AG09309 (cell line): ENCODE data around the gene SAMHD1.
"Not testable (repeated sequence)": the region's sequence is repeated elsewhere in the genome, so short reads cannot be mapped to it uniquely, and the experiment has no call there.

Experiments
- DNase-seq: peaks from one replicate; pipeline ENCODE4 v3.0.0-alpha.2; 2010; ENCODE audit warnings: low read depth
- H3K4me3 ChIP-seq: 2 replicates; pipeline ENCODE4 v1.5.1; 2011; ENCODE audit warnings: mild to moderate bottlenecking, low read depth, low read length, moderate library complexity; ENCODE audit not compliant: control insufficient read depth
- TF ChIP-seq, protein P1 (sequence below): IDR thresholded peaks from 2 replicates; pipeline ENCODE4 v1.5.1; 2011; ENCODE audit warnings: mild to moderate bottlenecking, low read depth, low read length, inconsistent platforms; ENCODE audit not compliant: insufficient read depth, control insufficient read depth; ENCODE audit errors: missing control alignments

The SAMHD1 gene

DNA sequence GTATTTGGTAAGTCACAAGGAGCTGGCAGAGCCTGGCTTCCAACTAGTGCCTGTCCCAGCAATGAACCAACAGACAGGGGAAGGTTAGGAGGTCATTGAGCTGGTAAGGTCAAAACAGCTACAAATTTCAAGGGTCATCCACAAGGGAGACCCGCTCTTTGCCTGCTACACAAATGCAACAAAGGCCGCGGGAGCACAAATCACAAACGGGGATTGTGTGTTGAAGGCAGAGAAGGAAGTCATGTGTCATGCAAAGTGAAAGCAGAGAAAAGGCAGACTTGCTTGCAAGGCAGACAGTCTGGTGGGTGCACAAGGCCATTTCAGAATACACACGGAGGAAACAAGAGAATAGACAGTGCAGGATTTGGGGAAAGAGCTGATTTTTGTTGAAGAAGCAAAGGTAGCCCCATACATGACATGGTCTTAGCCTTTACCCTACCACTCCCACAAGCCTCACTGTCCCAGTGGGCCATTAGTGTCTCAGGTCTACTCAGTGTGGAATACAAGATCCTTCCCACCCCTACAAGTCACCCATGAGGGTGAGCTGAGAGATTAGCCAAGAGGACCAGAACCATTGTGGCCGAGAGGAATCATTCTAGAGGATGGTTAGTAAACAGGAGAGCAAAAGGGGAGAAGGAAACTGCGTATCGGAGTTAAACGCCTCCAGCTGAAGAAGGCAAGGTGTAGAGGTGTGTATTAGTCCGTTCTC lies 18.1 kb upstream of the SAMHD1 start:
- DNase-seq: no peak
- TF ChIP-seq, protein P1, sequence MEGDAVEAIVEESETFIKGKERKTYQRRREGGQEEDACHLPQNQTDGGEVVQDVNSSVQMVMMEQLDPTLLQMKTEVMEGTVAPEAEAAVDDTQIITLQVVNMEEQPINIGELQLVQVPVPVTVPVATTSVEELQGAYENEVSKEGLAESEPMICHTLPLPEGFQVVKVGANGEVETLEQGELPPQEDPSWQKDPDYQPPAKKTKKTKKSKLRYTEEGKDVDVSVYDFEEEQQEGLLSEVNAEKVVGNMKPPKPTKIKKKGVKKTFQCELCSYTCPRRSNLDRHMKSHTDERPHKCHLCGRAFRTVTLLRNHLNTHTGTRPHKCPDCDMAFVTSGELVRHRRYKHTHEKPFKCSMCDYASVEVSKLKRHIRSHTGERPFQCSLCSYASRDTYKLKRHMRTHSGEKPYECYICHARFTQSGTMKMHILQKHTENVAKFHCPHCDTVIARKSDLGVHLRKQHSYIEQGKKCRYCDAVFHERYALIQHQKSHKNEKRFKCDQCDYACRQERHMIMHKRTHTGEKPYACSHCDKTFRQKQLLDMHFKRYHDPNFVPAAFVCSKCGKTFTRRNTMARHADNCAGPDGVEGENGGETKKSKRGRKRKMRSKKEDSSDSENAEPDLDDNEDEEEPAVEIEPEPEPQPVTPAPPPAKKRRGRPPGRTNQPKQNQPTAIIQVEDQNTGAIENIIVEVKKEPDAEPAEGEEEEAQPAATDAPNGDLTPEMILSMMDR: no peak
- H3K4me3 ChIP-seq: no peak overlapping the region

DNA sequence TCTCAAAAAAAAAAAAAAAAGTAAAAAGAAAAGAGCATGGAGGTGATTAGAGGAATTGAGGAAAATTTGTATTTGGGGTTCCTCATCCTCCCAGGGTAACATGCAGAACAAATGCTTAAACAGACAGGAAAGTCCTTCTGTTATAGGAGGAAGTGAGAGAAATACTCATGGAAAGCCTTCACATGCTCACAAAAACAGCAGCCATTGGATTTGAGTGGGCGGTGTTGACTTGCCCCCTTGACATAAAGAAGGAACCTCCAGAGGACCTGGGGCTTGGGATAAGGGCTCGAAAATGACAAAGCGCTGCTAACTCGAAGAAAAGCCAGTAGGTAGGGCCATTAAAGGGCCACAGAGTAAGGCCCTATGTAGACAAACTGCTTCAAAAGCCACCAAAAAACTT lies 17.5 kb upstream of the SAMHD1 start:
- no peak for DNase-seq
- H3K4me3 ChIP-seq: no peak overlapping the region
- TF ChIP-seq, protein P1: no peak

DNA sequence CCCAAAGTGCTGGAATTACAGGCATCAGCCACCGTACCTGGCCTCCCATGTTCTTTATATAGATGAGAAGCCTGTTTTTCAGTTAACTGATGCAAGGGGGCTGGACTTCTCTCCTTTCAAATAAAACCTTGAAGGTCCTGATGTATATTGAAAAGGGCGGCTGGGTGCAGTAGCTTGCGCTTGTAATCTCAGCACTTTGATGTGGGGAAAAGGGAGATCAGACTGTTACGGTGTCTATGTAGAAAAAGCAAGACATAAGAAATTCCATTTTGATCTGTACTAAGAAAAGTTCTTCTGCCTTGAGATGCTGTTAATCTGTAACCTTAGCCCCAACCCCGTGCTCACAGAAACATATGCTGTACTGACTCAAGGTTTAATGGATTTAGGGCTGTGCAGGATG lies 16.1 kb upstream of the SAMHD1 start:
- no peak for DNase-seq
- TF ChIP-seq, protein P1: no peak
- no peak overlapping the region for H3K4me3 ChIP-seq

DNA sequence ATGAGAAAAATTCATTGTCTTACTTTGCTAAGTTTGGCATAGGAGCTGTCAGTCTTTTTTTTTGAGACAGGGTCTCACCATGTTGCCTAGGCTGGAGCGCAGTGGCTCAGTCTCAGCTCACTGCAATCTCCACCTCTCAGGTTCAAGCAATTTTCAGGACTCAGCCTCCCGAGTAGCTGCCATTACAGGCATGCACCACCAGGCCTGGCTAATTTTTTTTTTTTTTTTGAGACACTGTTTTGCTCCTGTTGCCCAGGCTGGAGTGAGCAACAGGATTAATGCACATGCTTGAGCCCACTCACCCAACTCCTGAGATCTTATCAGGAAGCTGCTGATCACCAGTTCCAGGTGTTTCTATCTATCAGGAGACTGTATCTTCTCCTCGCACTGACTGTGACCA lies 15.5 kb upstream of the SAMHD1 start:
- DNase-seq, H3K4me3 ChIP-seq: not testable (repeated sequence)

DNA sequence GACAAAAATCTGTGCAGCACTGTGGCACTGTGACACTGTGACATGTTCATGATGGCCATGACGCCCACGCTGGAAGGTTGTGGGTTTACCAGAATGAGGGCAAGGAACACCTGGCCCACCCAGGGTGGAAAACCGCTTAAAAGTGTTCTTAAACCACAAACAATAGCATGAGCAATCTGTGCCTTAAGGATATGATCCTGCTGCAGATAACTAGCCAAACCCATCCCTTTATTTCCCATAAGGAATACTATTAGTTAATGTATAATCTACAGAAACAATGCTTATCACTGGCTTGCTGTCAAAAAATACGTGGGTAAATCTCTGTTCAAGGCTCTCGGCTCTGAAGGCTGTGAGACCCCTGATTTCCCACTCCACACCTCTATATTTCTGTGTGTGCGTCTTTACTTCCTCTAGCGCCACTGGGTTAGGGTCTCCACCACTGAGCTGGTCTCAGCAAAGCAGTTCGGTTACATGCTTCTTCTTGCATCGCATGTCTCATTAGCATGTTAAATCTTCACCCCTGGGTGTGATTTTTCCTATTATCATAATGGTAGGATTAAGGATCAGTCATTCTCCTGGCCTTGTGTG lies 10.9 kb upstream of the SAMHD1 start:
- not testable (repeated sequence) for H3K4me3 ChIP-seq, DNase-seq

DNA sequence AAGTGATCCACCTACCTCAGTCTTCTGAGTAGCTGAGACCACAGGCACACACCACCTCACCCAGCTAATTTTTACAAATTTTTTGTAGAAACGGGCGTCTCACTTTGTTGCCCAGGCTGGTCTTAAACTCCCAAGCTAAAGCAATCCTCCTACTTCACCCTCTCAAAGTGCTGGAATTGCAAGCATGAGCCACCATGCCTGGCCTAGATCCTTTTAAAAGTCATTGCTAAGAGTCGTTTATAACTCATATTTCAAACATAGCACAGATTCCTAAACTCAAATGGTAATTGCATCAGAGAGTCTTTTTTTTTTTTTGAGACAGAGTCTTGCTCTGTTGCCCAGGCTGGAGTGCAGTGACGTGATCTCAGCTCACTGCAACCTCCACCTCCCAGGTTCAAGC lies 7.7 kb upstream of the SAMHD1 start:
- H3K4me3 ChIP-seq: no peak overlapping the region
- TF ChIP-seq, protein P1: no peak
- DNase-seq: no peak

DNA sequence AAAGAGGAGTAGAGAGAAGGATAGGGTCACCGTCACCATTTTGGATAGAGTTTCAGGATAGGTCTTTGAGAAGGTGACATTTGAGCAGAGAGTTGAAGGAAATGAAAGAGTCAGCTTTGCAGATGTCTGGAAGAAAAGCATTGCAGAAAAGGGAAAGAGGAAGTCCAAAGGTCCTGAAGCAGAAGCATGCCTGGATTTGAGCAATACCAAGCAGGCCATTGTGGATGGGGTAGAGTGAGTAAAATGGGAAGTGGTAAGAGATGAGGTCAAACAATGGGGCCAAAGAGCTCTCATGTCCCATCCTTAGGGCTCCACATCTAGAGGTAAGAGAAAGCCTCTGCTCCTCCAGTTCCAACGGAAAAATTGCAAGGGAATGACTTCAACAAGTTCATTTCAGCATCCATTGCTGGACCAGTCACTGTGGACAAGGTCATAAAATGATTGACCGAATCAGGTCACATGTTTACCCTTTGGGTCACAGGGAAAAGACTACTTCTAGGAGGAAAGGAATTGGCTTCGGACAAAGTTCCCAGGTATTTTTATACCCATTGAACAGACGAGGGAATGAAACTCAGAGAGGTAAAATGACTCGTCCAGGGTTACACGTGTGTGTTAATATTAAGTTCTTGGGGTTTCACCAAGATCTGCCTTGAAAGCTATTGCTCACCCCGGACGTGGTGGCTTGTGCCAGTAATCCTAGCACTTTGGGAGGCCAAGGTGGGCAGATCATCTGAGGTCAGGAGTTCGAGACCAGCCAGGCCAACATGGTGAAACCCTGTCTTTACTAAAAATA lies 6.6 kb upstream of the SAMHD1 start:
- DNase-seq: no peak
- TF ChIP-seq, protein P1: no peak
- H3K4me3 ChIP-seq: no peak overlapping the region

DNA sequence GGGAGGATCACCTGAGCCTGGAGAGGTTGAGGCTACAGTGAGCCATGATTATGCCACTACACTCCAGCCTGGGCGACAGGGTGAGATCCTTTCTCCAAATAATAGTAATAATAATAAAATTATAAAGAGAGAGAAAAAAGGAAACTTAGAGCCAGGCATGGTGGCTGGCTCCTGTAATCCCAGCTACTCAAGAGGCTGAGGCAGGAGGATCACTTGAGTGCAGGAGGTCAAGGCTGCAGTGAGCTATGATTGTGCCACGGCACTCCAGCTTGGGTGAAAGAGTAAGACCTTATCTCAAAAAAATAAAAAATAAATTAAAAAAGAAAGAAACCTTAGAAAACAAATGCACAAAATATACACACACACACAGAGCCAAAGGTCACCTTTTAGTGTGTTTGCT lies 5.2 kb upstream of the SAMHD1 start:
- TF ChIP-seq, protein P1: no peak
- H3K4me3 ChIP-seq: no peak overlapping the region
- no peak for DNase-seq
